Suprapubic skin (tissue), 3 donors: Measurements from ENCODE around the gene MCF2L2.

Experiments used
- CTCF ChIP-seq, 2 donors: fragments of 200-600 bp in 1 of 2; fragments of 450-650 bp in 1 of 2; sonication (generic) in 1 of 2; IDR thresholded peaks; one replicate each; pipeline ENCODE4 v1.5.1; 2016 to 2019; ENCODE audit warnings: antibody characterized with exemption in 2 of 2, mild to moderate bottlenecking in 1 of 2, moderate library complexity in 1 of 2
- POLR2A ChIP-seq, 2 donors: fragments of 450-650 bp; IDR thresholded peaks; one replicate each; pipeline ENCODE4 v1.6.1; 2017; ENCODE audit warnings: antibody characterized with exemption in 2 of 2, mild to moderate bottlenecking in 2 of 2, moderate library complexity in 2 of 2

GRCh38 chr3:183180784-183181295 is 247.6 kb downstream of the MCF2L2 start:
- TF ChIP-seq POLR2A (IDR thresholded peaks at IDR 0.05) = no peak
- no peak for TF ChIP-seq CTCF (IDR thresholded peaks at IDR 0.05)
